GM12878 (cell line): ENCODE data around the gene PLPP6. TPM values are rescaled to one million over a fixed set of nuclear protein-coding genes. Genes with fewer than 3 reads are reported as not detected.

Experiments used
- CREB1 ChIP-seq: IDR thresholded peaks from 2 replicates; pipeline ENCODE4 v1.6.1; 2012; ENCODE audit warnings: low read depth, mild to moderate bottlenecking, inconsistent platforms
- EGR1 ChIP-seq, 2 experiments: IDR thresholded peaks; 1 replicate in 1 of 2; 2 replicates in 1 of 2; pipeline ENCODE4 v1.6.1; 2011 to 2012; ENCODE audit warnings: low read depth in 2 of 2, low read length in 2 of 2, borderline replicate concordance in 1 of 2, mild to moderate bottlenecking in 1 of 2, moderate library complexity in 1 of 2
- FOXK2 ChIP-seq: fragments of 450-650 bp; IDR thresholded peaks from 2 replicates; pipeline ENCODE4 v1.6.1; 2017; ENCODE audit warnings: mild to moderate bottlenecking, moderate library complexity
- HDAC6 ChIP-seq: fragments of 200-600 bp; sonication (generic); IDR thresholded peaks from one replicate; pipeline ENCODE4 v1.8.0; 2017; ENCODE audit warnings: antibody characterized with exemption; ENCODE audit not compliant: unreplicated experiment
- IKZF1 ChIP-seq: fragments of 450-650 bp; conservative IDR thresholded peaks from 2 replicates; pipeline ENCODE4 v1.6.1; 2017; ENCODE audit warnings: antibody characterized with exemption, mild to moderate bottlenecking
- JUNB ChIP-seq: IDR thresholded peaks from 2 replicates; pipeline ENCODE4 v1.6.1; 2016; ENCODE audit warnings: antibody characterized with exemption, mild to moderate bottlenecking
- MEF2B ChIP-seq: fragments of 450-650 bp; IDR thresholded peaks from 2 replicates; pipeline ENCODE4 v1.6.1; 2018; ENCODE audit warnings: mild to moderate bottlenecking, moderate library complexity; ENCODE audit not compliant: partially characterized antibody, poor library complexity, severe bottlenecking
- MYB ChIP-seq: fragments of 150-350 bp; IDR thresholded peaks from 2 replicates; pipeline ENCODE4 v1.6.1; 2014; ENCODE audit warnings: mild to moderate bottlenecking, low read depth, low read length, borderline replicate concordance
- NFIC ChIP-seq: IDR thresholded peaks from 2 replicates; pipeline ENCODE4 v1.6.1; 2012; ENCODE audit warnings: low read depth, mild to moderate bottlenecking, inconsistent platforms, low read length, moderate library complexity
- NFYA ChIP-seq: IDR thresholded peaks from 2 replicates; pipeline ENCODE4 v1.6.1; 2011; ENCODE audit warnings: low read depth, mild to moderate bottlenecking, low read length, improper control_type of control experiment, borderline replicate concordance
- NFYB ChIP-seq: IDR thresholded peaks from 2 replicates; pipeline ENCODE4 v1.6.1; 2011; ENCODE audit warnings: low read depth, mild to moderate bottlenecking, low read length, improper control_type of control experiment, moderate library complexity; ENCODE audit not compliant: insufficient read depth
- NR2C2 ChIP-seq: IDR thresholded peaks from 2 replicates; pipeline ENCODE4 v1.6.1; 2011; ENCODE audit warnings: borderline replicate concordance, low read depth; ENCODE audit not compliant: control insufficient read depth, insufficient read length
- PML ChIP-seq: IDR thresholded peaks from 2 replicates; pipeline ENCODE4 v1.6.1; 2012; ENCODE audit warnings: low read length, inconsistent platforms
- POLR2AphosphoS5 ChIP-seq: IDR thresholded peaks from 2 replicates; pipeline ENCODE4 v1.6.1; 2011; ENCODE audit warnings: mild to moderate bottlenecking, low read length, inconsistent platforms
- POU2F2 ChIP-seq: IDR thresholded peaks from 3 replicates; pipeline ENCODE4 v1.6.1; 2011; ENCODE audit warnings: low read depth, mild to moderate bottlenecking, low read length, borderline replicate concordance
- RCOR1 ChIP-seq: conservative IDR thresholded peaks from 2 replicates; pipeline ENCODE4 v1.6.1; 2012; ENCODE audit warnings: low read depth, low read length, improper control_type of control experiment
- SIN3A ChIP-seq: IDR thresholded peaks from 2 replicates; pipeline ENCODE4 v1.6.1; 2012; ENCODE audit warnings: low read depth, low read length, improper control_type of control experiment
- SMARCA5 ChIP-seq: fragments of 450-650 bp; IDR thresholded peaks from 2 replicates; pipeline ENCODE4 v1.6.1; 2017; ENCODE audit warnings: mild to moderate bottlenecking
- SUPT20H ChIP-seq: IDR thresholded peaks from 2 replicates; pipeline ENCODE4 v1.6.1; 2011; ENCODE audit warnings: low read depth, mild to moderate bottlenecking, low read length, moderate library complexity, borderline replicate concordance; ENCODE audit not compliant: control insufficient read depth
- SUZ12 ChIP-seq: fragments of 200-600 bp; sonication (generic); IDR thresholded peaks from one replicate; pipeline ENCODE4 v1.6.1; 2018; ENCODE audit warnings: antibody characterized with exemption, mild to moderate bottlenecking; ENCODE audit not compliant: unreplicated experiment
- YY1 ChIP-seq: IDR thresholded peaks from 2 replicates; pipeline ENCODE4 v1.6.1; 2011; ENCODE audit warnings: low read depth, mild to moderate bottlenecking, low read length
- polyA plus RNA-seq, 11 experiments: library from polyadenylated mRNA; depleted of rRNA in 4 of 11; unstranded in 6 of 11; stranded (reverse) in 5 of 11; fragments of >200 nt; fragmentation: Nextera tagmentation in 4 of 11; fragmentation: Illumina TruSeq in 1 of 11; extraction: Ambion mirVana in 4 of 11; extraction: Trizol in 1 of 11; gene quantifications; 1 replicate in 1 of 11; 2 replicates in 10 of 11; pipeline versions ENCODE4 v1.2.1 to v1.2.3, GENCODE V29; 2011 to 2016; ENCODE audit warnings: inconsistent platforms in 2 of 11, missing spikeins in 2 of 11, low read depth in 1 of 11
- total RNA-seq, 4 experiments: library from RNA; depleted of rRNA in 3 of 4; stranded (reverse); fragments of >200 nt in 3 of 4; fragmentation: Illumina TruSeq in 1 of 4; extraction: Trizol in 1 of 4; gene quantifications; 2 replicates each; pipeline versions ENCODE4 v1.2.1 to v1.2.3, GENCODE V29; 2013 to 2021
- TF ChIP-seq, protein P1 (sequence below): fragments of 450-650 bp; IDR thresholded peaks from 2 replicates; pipeline ENCODE4 v1.6.1; 2016; ENCODE audit warnings: mild to moderate bottlenecking, moderate library complexity, borderline replicate concordance
- TF ChIP-seq, protein P2 (sequence below): fragments of 450-650 bp; IDR thresholded peaks from 2 replicates; pipeline ENCODE4 v1.6.1; 2017; ENCODE audit warnings: mild to moderate bottlenecking, moderate library complexity

The PLPP6 gene
- total and polyA plus RNA-seq, 10 of the 15 experiments (the other 5 are each of a cell fraction or from before 2014, with no cell fraction given): 1.6 to 11.3 (median 6.9) TPM

DNA sequence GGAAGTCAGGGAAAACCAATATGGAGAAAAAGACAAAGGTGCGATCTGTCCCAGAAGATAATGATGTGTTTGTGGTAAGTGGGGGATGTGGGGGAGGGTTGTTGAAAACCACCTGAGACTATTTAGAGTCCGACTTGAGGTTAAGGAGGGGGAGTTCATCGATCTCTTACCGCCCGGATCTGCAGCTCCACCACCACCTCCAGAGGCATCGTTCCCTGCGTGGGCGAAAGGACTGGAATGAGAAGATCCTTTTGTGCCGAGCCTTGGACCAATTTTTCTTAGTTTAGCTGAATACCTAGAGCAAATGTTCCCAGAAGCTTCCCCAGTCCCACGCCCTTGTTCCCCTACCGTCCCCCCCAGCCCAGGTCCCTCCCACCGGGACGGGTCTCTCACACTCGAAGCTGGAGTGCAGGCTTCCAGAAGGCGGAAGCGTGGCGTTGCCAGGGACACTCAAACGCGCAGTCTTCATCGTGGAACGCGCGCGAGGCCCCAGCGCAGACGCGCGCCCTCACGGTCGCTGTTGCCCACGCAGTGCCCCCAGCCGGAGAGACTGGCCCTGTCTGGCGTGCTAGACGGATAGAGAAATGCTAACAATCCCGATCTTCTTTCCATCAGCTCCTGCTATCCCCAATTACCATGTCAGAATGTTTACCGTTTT lies 4.1 kb downstream of the PLPP6 start, which contains the start of gene SPATA6L (continued):
- TF ChIP-seq, protein P1, sequence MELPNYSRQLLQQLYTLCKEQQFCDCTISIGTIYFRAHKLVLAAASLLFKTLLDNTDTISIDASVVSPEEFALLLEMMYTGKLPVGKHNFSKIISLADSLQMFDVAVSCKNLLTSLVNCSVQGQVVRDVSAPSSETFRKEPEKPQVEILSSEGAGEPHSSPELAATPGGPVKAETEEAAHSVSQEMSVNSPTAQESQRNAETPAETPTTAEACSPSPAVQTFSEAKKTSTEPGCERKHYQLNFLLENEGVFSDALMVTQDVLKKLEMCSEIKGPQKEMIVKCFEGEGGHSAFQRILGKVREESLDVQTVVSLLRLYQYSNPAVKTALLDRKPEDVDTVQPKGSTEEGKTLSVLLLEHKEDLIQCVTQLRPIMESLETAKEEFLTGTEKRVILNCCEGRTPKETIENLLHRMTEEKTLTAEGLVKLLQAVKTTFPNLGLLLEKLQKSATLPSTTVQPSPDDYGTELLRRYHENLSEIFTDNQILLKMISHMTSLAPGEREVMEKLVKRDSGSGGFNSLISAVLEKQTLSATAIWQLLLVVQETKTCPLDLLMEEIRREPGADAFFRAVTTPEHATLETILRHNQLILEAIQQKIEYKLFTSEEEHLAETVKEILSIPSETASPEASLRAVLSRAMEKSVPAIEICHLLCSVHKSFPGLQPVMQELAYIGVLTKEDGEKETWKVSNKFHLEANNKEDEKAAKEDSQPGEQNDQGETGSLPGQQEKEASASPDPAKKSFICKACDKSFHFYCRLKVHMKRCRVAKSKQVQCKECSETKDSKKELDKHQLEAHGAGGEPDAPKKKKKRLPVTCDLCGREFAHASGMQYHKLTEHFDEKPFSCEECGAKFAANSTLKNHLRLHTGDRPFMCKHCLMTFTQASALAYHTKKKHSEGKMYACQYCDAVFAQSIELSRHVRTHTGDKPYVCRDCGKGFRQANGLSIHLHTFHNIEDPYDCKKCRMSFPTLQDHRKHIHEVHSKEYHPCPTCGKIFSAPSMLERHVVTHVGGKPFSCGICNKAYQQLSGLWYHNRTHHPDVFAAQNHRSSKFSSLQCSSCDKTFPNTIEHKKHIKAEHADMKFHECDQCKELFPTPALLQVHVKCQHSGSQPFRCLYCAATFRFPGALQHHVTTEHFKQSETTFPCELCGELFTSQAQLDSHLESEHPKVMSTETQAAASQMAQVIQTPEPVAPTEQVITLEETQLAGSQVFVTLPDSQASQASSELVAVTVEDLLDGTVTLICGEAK: no peak
- TF ChIP-seq RCOR1 (no peak), SUPT20H (no peak), SIN3A (no peak), SMARCA5 (peak; percentile 67; the same call in 1 of the 2 replicates), HDAC6 (peak; percentile 83), EGR1 (IDR thresholded peaks at IDR 0.05; ENCODE audit: borderline replicate concordance in 1 of 2, low read depth in 2 of 2, low read length in 2 of 2) (peak in 1 of 2 experiments; percentile 79; a peak in 2 of 3 replicates), FOXK2 (no peak), NFIC (peak; percentile 36; the same call in 1 of the 2 replicates), NFYB (no peak), MEF2B (peak; percentile 79), POLR2AphosphoS5 (0 out of 2 replicates have a peak, but pooled peaks have one; percentile 25), POU2F2 (peak; percentile 27; the same call in 1 of the 3 replicates), YY1 (no peak), SUZ12 (no peak), MYB (no peak), PML (peak; percentile 50; the same call in 1 of the 2 replicates), NR2C2 (no peak), JUNB (no peak; the same call in 1 of the 2 replicates), NFYA (no peak), CREB1 (peak; percentile 33; the same call in 1 of the 2 replicates), IKZF1 (peak; percentile 75)
- TF ChIP-seq, protein P2, sequence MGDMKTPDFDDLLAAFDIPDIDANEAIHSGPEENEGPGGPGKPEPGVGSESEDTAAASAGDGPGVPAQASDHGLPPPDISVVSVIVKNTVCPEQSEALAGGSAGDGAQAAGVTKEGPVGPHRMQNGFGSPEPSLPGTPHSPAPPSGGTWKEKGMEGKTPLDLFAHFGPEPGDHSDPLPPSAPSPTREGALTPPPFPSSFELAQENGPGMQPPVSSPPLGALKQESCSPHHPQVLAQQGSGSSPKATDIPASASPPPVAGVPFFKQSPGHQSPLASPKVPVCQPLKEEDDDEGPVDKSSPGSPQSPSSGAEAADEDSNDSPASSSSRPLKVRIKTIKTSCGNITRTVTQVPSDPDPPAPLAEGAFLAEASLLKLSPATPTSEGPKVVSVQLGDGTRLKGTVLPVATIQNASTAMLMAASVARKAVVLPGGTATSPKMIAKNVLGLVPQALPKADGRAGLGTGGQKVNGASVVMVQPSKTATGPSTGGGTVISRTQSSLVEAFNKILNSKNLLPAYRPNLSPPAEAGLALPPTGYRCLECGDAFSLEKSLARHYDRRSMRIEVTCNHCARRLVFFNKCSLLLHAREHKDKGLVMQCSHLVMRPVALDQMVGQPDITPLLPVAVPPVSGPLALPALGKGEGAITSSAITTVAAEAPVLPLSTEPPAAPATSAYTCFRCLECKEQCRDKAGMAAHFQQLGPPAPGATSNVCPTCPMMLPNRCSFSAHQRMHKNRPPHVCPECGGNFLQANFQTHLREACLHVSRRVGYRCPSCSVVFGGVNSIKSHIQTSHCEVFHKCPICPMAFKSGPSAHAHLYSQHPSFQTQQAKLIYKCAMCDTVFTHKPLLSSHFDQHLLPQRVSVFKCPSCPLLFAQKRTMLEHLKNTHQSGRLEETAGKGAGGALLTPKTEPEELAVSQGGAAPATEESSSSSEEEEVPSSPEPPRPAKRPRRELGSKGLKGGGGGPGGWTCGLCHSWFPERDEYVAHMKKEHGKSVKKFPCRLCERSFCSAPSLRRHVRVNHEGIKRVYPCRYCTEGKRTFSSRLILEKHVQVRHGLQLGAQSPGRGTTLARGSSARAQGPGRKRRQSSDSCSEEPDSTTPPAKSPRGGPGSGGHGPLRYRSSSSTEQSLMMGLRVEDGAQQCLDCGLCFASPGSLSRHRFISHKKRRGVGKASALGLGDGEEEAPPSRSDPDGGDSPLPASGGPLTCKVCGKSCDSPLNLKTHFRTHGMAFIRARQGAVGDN: no peak; the same call in 1 of the 2 replicates
